ENCODE measurements around the gene MTCH1. TPM values are rescaled to one million over a fixed set of nuclear protein-coding genes. Genes with fewer than 3 reads are reported as not detected.

Gene MTCH1
- total and polyA plus RNA-seq, 2 donors (not counting 1 experiment from before 2014, with no cell fraction given), result 91.7 to 150 TPM

DNA sequence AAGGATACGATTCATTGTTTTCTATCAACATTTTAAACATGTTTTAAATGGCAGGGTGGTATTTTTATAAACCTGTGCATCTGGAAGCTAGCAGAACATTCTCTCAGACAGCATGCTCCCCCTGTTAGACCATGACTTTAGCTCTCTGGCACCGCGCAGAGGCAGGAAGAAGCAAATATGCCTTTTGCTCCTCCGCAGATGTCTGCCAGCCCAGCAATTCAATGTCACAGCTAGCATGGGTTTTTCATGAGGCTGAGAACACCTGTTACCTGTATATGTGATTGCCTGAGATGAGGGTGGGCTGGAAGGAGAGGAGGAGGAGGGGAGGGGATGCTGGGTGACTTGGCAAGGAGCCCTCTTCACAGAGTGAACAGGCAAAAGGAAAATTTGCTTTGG is 6.7 kb downstream of the MTCH1 start:
- H3K4me2 ChIP-seq (replicated peaks; ENCODE audit: low read depth, low read length, poor library complexity, severe bottlenecking), result no peak overlapping the region
- H3K27me3 ChIP-seq (replicated peaks in 1 of 4; ENCODE audit: control extremely low read depth in 1 of 4, control insufficient read depth in 3 of 4, insufficient read depth in 4 of 4, low read length in 3 of 4), result no peaks in the 10 kb centered on the region
- Mint-ChIP-seq H3K27ac (peak overlapping the region; percentile 47), H3K27me3 (no peaks in the 10 kb centered on the region), H3K4me3 (no peak overlapping the region), H3K4me1 (peaks cover 37% of the 10 kb centered on the region), H3K9me3 (ENCODE audit: insufficient read depth) (no peaks in the 10 kb centered on the region)
- intact Hi-C loops (cut with micrococcal nuclease), result no loop called here
- no peak overlapping the region for H3K4me3 ChIP-seq (ENCODE audit: control extremely low read depth in 1 of 5, extremely low read depth in 1 of 5, insufficient read depth in 1 of 5, low read depth in 2 of 5, low read length in 4 of 5)
- H3K4me1 ChIP-seq (ENCODE audit: control insufficient read depth in 2 of 2, insufficient read depth in 2 of 2, low read length in 2 of 2), result peaks cover 16 to 17% of the 10 kb centered on the region in 2 donors
- 44% methylated on average over 3 of the region's 4 CpGs for WGBS (ENCODE audit: insufficient coverage)
- H3K9me3 ChIP-seq (ENCODE audit: control extremely low read depth in 1 of 3, control insufficient read depth in 2 of 3, insufficient read depth in 1 of 3, low read length in 2 of 3), result no peaks in the 10 kb centered on the region
- DNase-seq (peak; percentile 42), ATAC-seq (ENCODE audit: low read depth) (no peak)
- H3K27ac ChIP-seq (ENCODE audit: low read length in 2 of 2), result no peak overlapping the region
- POLR2A ChIA-PET, result interaction anchor here (0.7 to 1.1 kb wide), 2 partner anchors 27 to 510 kb away, joined by 3 to 6 read pairs; partner anchors contain the start of gene FGD2
- H2AFZ ChIP-seq (ENCODE audit: insufficient read depth, low read depth, low read length, poor library complexity, severe bottlenecking), result no peak overlapping the region
- CTCF ChIA-PET, result interaction anchor here (0.6 to 9.7 kb wide), 16 partner anchors 24 to 364 kb away, joined by 3 to 223 read pairs (median 4); partner anchors contain the start of genes C6orf89 and PI16
- H3K79me2 ChIP-seq (ENCODE audit: control insufficient read depth, insufficient read depth, low read length), result peaks cover 64% of the 10 kb centered on the region
- H3K36me3 ChIP-seq (replicated peaks in 1 of 2; ENCODE audit: control extremely low read depth in 1 of 2, control insufficient read depth in 1 of 2, extremely low read depth in 1 of 2, insufficient read depth in 2 of 2, low read length in 1 of 2), result peaks cover 0 to 66% of the 10 kb centered on the region in 2 experiments
- H3K9ac ChIP-seq (ENCODE audit: low read length), result no peak overlapping the region
- H4K20me1 ChIP-seq (ENCODE audit: control insufficient read depth, insufficient read depth, low read length, poor library complexity, severe bottlenecking), result peaks cover 89% of the 10 kb centered on the region
- TF ChIP-seq CTCF (IDR thresholded peaks at IDR 0.05) (no peak), EZH2 (IDR thresholded peaks at IDR 0.05; ENCODE audit: borderline replicate concordance, insufficient read depth, low read depth, low read length, poor library complexity, severe bottlenecking) (no peak)
